NOMO-1 treated with DMSO at 0.1 percent for 48 hours (cell line): ENCODE results near the gene UVRAG.

Experiments used
- DNase-seq: peaks from one replicate; lab custom pipeline; 2025; ENCODE audit not compliant: unreplicated experiment; lab: John Stamatoyannopoulos, UW

The UVRAG gene

GRCh38 chr11:75814677-75815344 is at the start of gene UVRAG:
Gene UVRAG, plus strand, starts transcription at chr11:75815210. Its CDS starts 198 bp downstream, at chr11:75815408.
- peak; percentile 99 for DNase-seq

GRCh38 chr11:75766443-75767227 is 48.4 kb upstream of the UVRAG start:
- no peak for DNase-seq

- DNase-seq = no peak
These were observed 47.8 kb upstream of the UVRAG start for GRCh38 chr11:75767228-75767572.

GRCh38 chr11:75767793-75768111 is 47.3 kb upstream of the UVRAG start:
- no peak for DNase-seq

- DNase-seq = peak; percentile 78
These were observed 46.7 kb upstream of the UVRAG start, which contains the start of gene DGAT2 for GRCh38 chr11:75768112-75768908. Gene DGAT2, plus strand, starts transcription at chr11:75768778. Its CDS starts 214 bp downstream, at chr11:75768992.

- DNase-seq = no peak
These were observed 45.9 kb upstream of the UVRAG start for GRCh38 chr11:75768909-75769771.

- peak; percentile 2 for DNase-seq
These were observed 44.9 kb upstream of the UVRAG start for GRCh38 chr11:75770102-75770501.

GRCh38 chr11:75771646-75772410 is 43.2 kb upstream of the UVRAG start:
- peak; percentile 88 for DNase-seq

GRCh38 chr11:75773595-75774353 is 41.2 kb upstream of the UVRAG start:
- DNase-seq = peak; percentile 91

- DNase-seq = no peak
These were observed 40.0 kb upstream of the UVRAG start for GRCh38 chr11:75775056-75775455.

GRCh38 chr11:75776546-75776945 is 38.5 kb upstream of the UVRAG start:
- no peak for DNase-seq

- peak; percentile 63 for DNase-seq
These were observed 37.4 kb upstream of the UVRAG start for GRCh38 chr11:75777461-75778110.

GRCh38 chr11:75778962-75779361 is 36.0 kb upstream of the UVRAG start:
- no peak for DNase-seq

- DNase-seq = no peak
These were observed 35.0 kb upstream of the UVRAG start for GRCh38 chr11:75779960-75780359.

GRCh38 chr11:75780888-75781287 is 34.1 kb upstream of the UVRAG start:
- no peak for DNase-seq

GRCh38 chr11:75781296-75781695 is 33.7 kb upstream of the UVRAG start:
- DNase-seq = no peak

- DNase-seq = no peak
These were observed 33.2 kb upstream of the UVRAG start for GRCh38 chr11:75781831-75782230.

- no peak for DNase-seq
These were observed 32.3 kb upstream of the UVRAG start for GRCh38 chr11:75782540-75783263.
